DND-41 (cell line): Measurements from ENCODE around the gene GPRC5D.

ENCODE experiments used
- ATAC-seq: fragments of 200-7000 bp; cut with Tn5 transposase; 3 replicates; pipeline ENCODE4 v1.9.1; 2021; ENCODE audit warnings: low read depth; ENCODE audit not compliant: insufficient read depth
- DNase-seq: peaks from one replicate; pipeline ENCODE4 v3.0.0-alpha.2; 2020
- H2AFZ ChIP-seq: 2 replicates; pipeline ENCODE4 v1.6.0; 2012; ENCODE audit warnings: low read depth, low read length
- H3K27ac ChIP-seq: 2 replicates; pipeline ENCODE4 v1.5.1; 2012; ENCODE audit warnings: low read length, inconsistent platforms
- H3K27me3 ChIP-seq: fragments of 200-600 bp; sonication (generic); 2 replicates; pipeline ENCODE4 v1.6.0; 2012; ENCODE audit warnings: low read length, mild to moderate bottlenecking, inconsistent platforms; ENCODE audit not compliant: insufficient read depth, poor library complexity
- H3K36me3 ChIP-seq: 2 replicates; pipeline ENCODE4 v1.5.1; 2012; ENCODE audit warnings: low read length, inconsistent platforms; ENCODE audit not compliant: insufficient read depth
- H3K4me1 ChIP-seq: 2 replicates; pipeline ENCODE4 v1.5.1; 2012; ENCODE audit warnings: mild to moderate bottlenecking, low read length; ENCODE audit not compliant: insufficient read depth
- H3K4me2 ChIP-seq: 2 replicates; pipeline ENCODE4 v1.6.0; 2012; ENCODE audit warnings: mild to moderate bottlenecking, moderate library complexity, low read length, inconsistent platforms; ENCODE audit not compliant: insufficient read depth
- H3K4me3 ChIP-seq, 2 experiments: fragments of 200-600 bp in 1 of 2; shearing (Covaris generic) in 1 of 2; 2 replicates each; pipeline ENCODE4 v1.5.1; 2012 to 2016; ENCODE audit warnings: inconsistent platforms in 2 of 2, low read length in 2 of 2, mild to moderate bottlenecking in 2 of 2, low read depth in 1 of 2, moderate library complexity in 1 of 2
- H3K79me2 ChIP-seq: 2 replicates; pipeline ENCODE4 v1.6.0; 2012; ENCODE audit warnings: low read length, inconsistent platforms; ENCODE audit not compliant: insufficient read depth
- H3K9ac ChIP-seq: 2 replicates; pipeline ENCODE4 v1.6.0; 2012; ENCODE audit warnings: low read depth, mild to moderate bottlenecking, inconsistent platforms, low read length, moderate library complexity
- H3K9me3 ChIP-seq: 2 replicates; pipeline ENCODE4 v1.5.1; 2012; ENCODE audit warnings: low read length, moderate library complexity, mild to moderate bottlenecking, inconsistent platforms; ENCODE audit not compliant: insufficient read depth, severe bottlenecking
- H4K20me1 ChIP-seq: 2 replicates; pipeline ENCODE4 v1.6.0; 2012; ENCODE audit warnings: low read length; ENCODE audit not compliant: insufficient read depth
- EZH2 ChIP-seq: IDR thresholded peaks from 3 replicates; pipeline ENCODE4 v1.6.1; 2012; ENCODE audit warnings: borderline replicate concordance, low read depth, mild to moderate bottlenecking, moderate library complexity, low read length, inconsistent platforms; ENCODE audit not compliant: severe bottlenecking
- TF ChIP-seq, protein P1 (sequence below): IDR thresholded peaks from 2 replicates; pipeline ENCODE4 v1.5.1; 2012; ENCODE audit warnings: borderline replicate concordance, low read length, moderate library complexity, mild to moderate bottlenecking; ENCODE audit not compliant: poor library complexity, severe bottlenecking; ENCODE audit errors: extremely low read depth

The GPRC5D gene

GRCh38 chr12:12985817-12986408, 33.9 kb upstream of the GPRC5D start:
- Histone ChIP-seq H3K9ac (no peak overlapping the region), H3K27ac (no peak overlapping the region), H3K27me3 (peaks cover 8% of the 10 kb centered on the region), H3K36me3 (no peaks in the 10 kb centered on the region), H3K79me2 (no peaks in the 10 kb centered on the region), H3K9me3 (no peaks in the 10 kb centered on the region), H3K4me1 (no peaks in the 10 kb centered on the region), H2AFZ (no peak overlapping the region), H4K20me1 (no peaks in the 10 kb centered on the region), H3K4me2 (no peak overlapping the region), H3K4me3 (no peak overlapping the region)
- DNase-seq: no peak
- ATAC-seq: no peak
- TF ChIP-seq, protein P1, sequence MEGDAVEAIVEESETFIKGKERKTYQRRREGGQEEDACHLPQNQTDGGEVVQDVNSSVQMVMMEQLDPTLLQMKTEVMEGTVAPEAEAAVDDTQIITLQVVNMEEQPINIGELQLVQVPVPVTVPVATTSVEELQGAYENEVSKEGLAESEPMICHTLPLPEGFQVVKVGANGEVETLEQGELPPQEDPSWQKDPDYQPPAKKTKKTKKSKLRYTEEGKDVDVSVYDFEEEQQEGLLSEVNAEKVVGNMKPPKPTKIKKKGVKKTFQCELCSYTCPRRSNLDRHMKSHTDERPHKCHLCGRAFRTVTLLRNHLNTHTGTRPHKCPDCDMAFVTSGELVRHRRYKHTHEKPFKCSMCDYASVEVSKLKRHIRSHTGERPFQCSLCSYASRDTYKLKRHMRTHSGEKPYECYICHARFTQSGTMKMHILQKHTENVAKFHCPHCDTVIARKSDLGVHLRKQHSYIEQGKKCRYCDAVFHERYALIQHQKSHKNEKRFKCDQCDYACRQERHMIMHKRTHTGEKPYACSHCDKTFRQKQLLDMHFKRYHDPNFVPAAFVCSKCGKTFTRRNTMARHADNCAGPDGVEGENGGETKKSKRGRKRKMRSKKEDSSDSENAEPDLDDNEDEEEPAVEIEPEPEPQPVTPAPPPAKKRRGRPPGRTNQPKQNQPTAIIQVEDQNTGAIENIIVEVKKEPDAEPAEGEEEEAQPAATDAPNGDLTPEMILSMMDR: peak; percentile 42
- TF ChIP-seq EZH2: no peak

DNA sequence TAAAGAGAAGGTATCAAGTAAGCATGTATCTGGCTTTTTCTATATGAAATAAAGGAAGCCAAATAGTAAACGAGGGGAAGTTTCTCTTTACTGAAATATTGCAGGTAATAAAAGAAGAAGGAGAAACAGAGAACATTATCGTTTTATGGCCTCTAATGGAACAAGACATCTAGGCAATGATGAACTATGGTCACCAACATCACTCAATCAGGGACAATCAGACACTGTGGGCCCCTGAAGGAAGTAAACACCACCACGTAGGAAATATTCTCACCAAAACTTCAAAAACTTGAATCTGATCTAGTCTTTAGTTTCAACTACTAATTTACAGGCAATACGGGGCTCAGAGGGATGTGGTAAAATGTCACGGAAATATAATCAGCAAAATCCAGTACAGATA, 32.2 kb upstream of the GPRC5D start:
- Histone ChIP-seq H3K79me2 (no peaks in the 10 kb centered on the region), H3K9ac (no peak overlapping the region), H3K4me1 (no peaks in the 10 kb centered on the region), H2AFZ (no peak overlapping the region), H3K4me3 (no peak overlapping the region), H4K20me1 (no peaks in the 10 kb centered on the region), H3K27ac (no peak overlapping the region), H3K36me3 (no peaks in the 10 kb centered on the region), H3K27me3 (peaks cover 6% of the 10 kb centered on the region), H3K4me2 (no peak overlapping the region), H3K9me3 (no peaks in the 10 kb centered on the region)
- no peak for DNase-seq
- no peak for ATAC-seq
- TF ChIP-seq, protein P1: no peak
- TF ChIP-seq EZH2: no peak

- H3K4me1 ChIP-seq: no peaks in the 10 kb centered on the region
- peaks cover under 1% of the 10 kb centered on the region for H3K27me3 ChIP-seq
- H3K4me2 ChIP-seq: no peak overlapping the region
- no peak overlapping the region for H3K9ac ChIP-seq
- peak; percentile 69; the same call in 2 of the 3 replicates for ATAC-seq
- H2AFZ ChIP-seq: no peak overlapping the region
- DNase-seq: peak; percentile 10
- TF ChIP-seq, protein P1: peak; percentile 68
- TF ChIP-seq EZH2: no peak
- H3K27ac ChIP-seq: no peak overlapping the region
- H3K9me3 ChIP-seq: no peaks in the 10 kb centered on the region
- H3K4me3 ChIP-seq: no peak overlapping the region
- no peaks in the 10 kb centered on the region for H3K79me2 ChIP-seq
- H3K36me3 ChIP-seq: no peaks in the 10 kb centered on the region
- no peaks in the 10 kb centered on the region for H4K20me1 ChIP-seq
These were observed 31.6 kb upstream of the GPRC5D start for GRCh38 chr12:12983420-12984035.
